Mesendoderm (in vitro differentiated cells): ENCODE results near the gene ERCC5.

Experiments
- DNase-seq: peaks from one replicate; pipeline ENCODE4 v3.0.0; 2013
- H2AK5ac ChIP-seq: 2 replicates; pipeline ENCODE4 v1.6.1; 2013; ENCODE audit warnings: low read length, inconsistent platforms
- H2BK120ac ChIP-seq: 2 replicates; pipeline ENCODE4 v1.6.1; 2013; ENCODE audit warnings: low read depth, mild to moderate bottlenecking, low read length, moderate library complexity, mixed read lengths
- H2BK15ac ChIP-seq: replicated peaks from 2 replicates; pipeline ENCODE4 v1.6.1; 2013; ENCODE audit warnings: low read depth, mild to moderate bottlenecking, moderate library complexity
- H2BK5ac ChIP-seq: 2 replicates; pipeline ENCODE4 v1.6.1; 2013; ENCODE audit warnings: low read length, inconsistent platforms
- H3K18ac ChIP-seq: 2 replicates; pipeline ENCODE4 v1.6.1; 2013; ENCODE audit warnings: mild to moderate bottlenecking, low read length, mixed read lengths
- H3K23ac ChIP-seq: one replicate; pipeline ENCODE4 v1.6.1; 2013; ENCODE audit warnings: low read length
- H3K27ac ChIP-seq: 2 replicates; pipeline ENCODE4 v1.5.1; 2013; ENCODE audit warnings: low read depth, mild to moderate bottlenecking, inconsistent platforms, low read length, moderate library complexity
- H3K27me3 ChIP-seq: 2 replicates; pipeline ENCODE4 v1.6.1; 2013; ENCODE audit warnings: low read length, control low read depth, mild to moderate bottlenecking, inconsistent platforms; ENCODE audit not compliant: insufficient read depth, poor library complexity
- H3K36me3 ChIP-seq: 2 replicates; pipeline ENCODE4 v1.6.1; 2013; ENCODE audit warnings: low read length, inconsistent platforms; ENCODE audit not compliant: control insufficient read depth, insufficient read depth
- H3K4ac ChIP-seq: one replicate; pipeline ENCODE4 v1.6.1; 2013; ENCODE audit warnings: low read depth, mild to moderate bottlenecking, low read length, moderate library complexity
- H3K4me1 ChIP-seq: 2 replicates; pipeline ENCODE4 v1.6.1; 2013; ENCODE audit warnings: low read depth, low read length, inconsistent platforms; ENCODE audit not compliant: control insufficient read depth
- H3K4me2 ChIP-seq: 2 replicates; pipeline ENCODE4 v1.6.1; 2013; ENCODE audit warnings: low read length
- H3K4me3 ChIP-seq: 2 replicates; pipeline ENCODE4 v1.5.1; 2013; ENCODE audit warnings: mild to moderate bottlenecking, low read length
- H3K56ac ChIP-seq: one replicate; pipeline ENCODE4 v1.6.1; 2013; ENCODE audit warnings: low read length
- H3K79me1 ChIP-seq: 2 replicates; pipeline ENCODE4 v1.6.1; 2013; ENCODE audit warnings: low read length, inconsistent platforms
- H3K79me2 ChIP-seq: 2 replicates; pipeline ENCODE4 v1.6.1; 2013; ENCODE audit warnings: mild to moderate bottlenecking, low read length; ENCODE audit not compliant: control insufficient read depth, insufficient read depth
- H3K9ac ChIP-seq: 2 replicates; pipeline ENCODE4 v1.6.1; 2013; ENCODE audit warnings: low read length, inconsistent platforms
- H4K5ac ChIP-seq: one replicate; pipeline ENCODE4 v1.6.1; 2013; ENCODE audit warnings: low read length
- H4K8ac ChIP-seq: one replicate; pipeline ENCODE4 v1.6.1; 2013; ENCODE audit warnings: low read depth, mild to moderate bottlenecking, control low read depth, low read length, moderate library complexity
- WGBS: extraction: QIAGEN DNeasy Blood & Tissue Kit; methylation state at CpG from one replicate; pipeline ENCODE4 v1.1.7; 2013; ENCODE audit warnings: low lambda C conversion rate, missing lambda C conversion rate; ENCODE audit not compliant: insufficient coverage; ENCODE audit errors: extremely low coverage; 5-methylcytosine and 5-hydroxymethylcytosine counted together

Gene ERCC5

GRCh38 chr13:102838273-102838672 is 7.6 kb upstream of the ERCC5 start:
- H2BK5ac ChIP-seq: no peak overlapping the region
- H3K4me3 ChIP-seq: no peak overlapping the region
- no peak overlapping the region for H2AK5ac ChIP-seq
- H3K4me2 ChIP-seq: no peak overlapping the region
- no peak overlapping the region for H3K4ac ChIP-seq
- H3K23ac ChIP-seq: no peak overlapping the region
- H3K9ac ChIP-seq: no peak overlapping the region
- no peaks in the 10 kb centered on the region for H3K4me1 ChIP-seq
- no CpG with 5 or more reads among the region's 1 CpG for WGBS
- DNase-seq: no peak
- H3K27me3 ChIP-seq: no peaks in the 10 kb centered on the region
- no peak overlapping the region for H2BK120ac ChIP-seq
- H3K79me1 ChIP-seq: no peaks in the 10 kb centered on the region
- H3K27ac ChIP-seq: no peak overlapping the region
- H3K18ac ChIP-seq: no peak overlapping the region
- no peak overlapping the region for H3K56ac ChIP-seq
- H3K36me3 ChIP-seq: no peaks in the 10 kb centered on the region
- no peaks in the 10 kb centered on the region for H3K79me2 ChIP-seq
- no peak overlapping the region for H4K5ac ChIP-seq
- no peak overlapping the region for H2BK15ac ChIP-seq
- H4K8ac ChIP-seq: no peak overlapping the region

DNA sequence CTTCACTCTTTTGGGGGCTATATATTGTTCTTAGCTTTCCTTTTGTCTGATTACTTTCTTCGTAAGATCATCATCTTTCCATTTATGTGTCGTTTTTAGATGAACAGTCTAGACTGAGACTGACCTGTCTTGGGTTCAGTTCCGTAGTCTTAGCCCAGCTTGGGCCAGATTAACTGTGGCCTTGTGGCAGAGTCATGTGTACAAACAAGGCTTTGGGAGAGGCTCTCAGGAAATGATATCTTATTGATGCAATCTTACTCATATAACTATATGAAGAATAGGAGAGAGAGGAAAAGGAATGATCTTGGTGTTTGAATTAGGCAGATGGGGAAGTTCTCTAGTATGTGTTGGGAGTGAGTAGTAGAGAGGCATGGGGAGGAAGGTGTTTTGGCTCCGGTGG is 6.8 kb upstream of the ERCC5 start:
- Histone ChIP-seq H2AK5ac (no peak overlapping the region), H3K79me1 (no peaks in the 10 kb centered on the region), H3K27ac (no peak overlapping the region), H2BK5ac (no peak overlapping the region), H2BK15ac (no peak overlapping the region), H3K36me3 (no peaks in the 10 kb centered on the region), H4K5ac (no peak overlapping the region), H4K8ac (no peak overlapping the region), H3K23ac (no peak overlapping the region), H2BK120ac (no peak overlapping the region), H3K4me2 (no peak overlapping the region), H3K4me1 (no peaks in the 10 kb centered on the region), H3K4me3 (no peak overlapping the region), H3K18ac (no peak overlapping the region), H3K56ac (no peak overlapping the region), H3K9ac (no peak overlapping the region), H3K4ac (no peak overlapping the region), H3K79me2 (no peaks in the 10 kb centered on the region), H3K27me3 (no peaks in the 10 kb centered on the region)
- no peak for DNase-seq
- no CpG with 5 or more reads among the region's 4 CpGs for WGBS

GRCh38 chr13:102839462-102839861 is 6.4 kb upstream of the ERCC5 start:
- Histone ChIP-seq H3K4me1 (no peaks in the 10 kb centered on the region), H3K4ac (no peak overlapping the region), H2BK5ac (no peak overlapping the region), H3K27ac (no peak overlapping the region), H3K9ac (no peak overlapping the region), H3K79me1 (no peaks in the 10 kb centered on the region), H2AK5ac (no peak overlapping the region), H3K18ac (no peak overlapping the region), H3K79me2 (no peaks in the 10 kb centered on the region), H4K8ac (no peak overlapping the region), H3K36me3 (no peaks in the 10 kb centered on the region), H2BK120ac (no peak overlapping the region), H3K4me2 (no peak overlapping the region), H3K4me3 (no peak overlapping the region), H3K56ac (no peak overlapping the region), H3K27me3 (no peaks in the 10 kb centered on the region), H2BK15ac (no peak overlapping the region), H3K23ac (no peak overlapping the region), H4K5ac (no peak overlapping the region)
- WGBS: no CpG with 5 or more reads among the region's 5 CpGs
- no peak for DNase-seq

- WGBS: no CpG with 5 or more reads among the region's 13 CpGs
These were observed 573 bp upstream of the ERCC5 start for GRCh38 chr13:102845289-102845629.

GRCh38 chr13:102846261-102847015 is 606 bp downstream of the ERCC5 start:
- Histone ChIP-seq H3K18ac (no peak overlapping the region), H3K4ac (no peak overlapping the region), H3K4me1 (no peaks in the 10 kb centered on the region), H3K23ac (no peak overlapping the region), H3K4me3 (peak overlapping the region; percentile 96), H2BK15ac (no peak overlapping the region), H3K9ac (peak overlapping the region; percentile 62), H4K8ac (peak overlapping the region; percentile 3), H2BK5ac (no peak overlapping the region), H3K4me2 (peak overlapping the region; percentile 79), H4K5ac (no peak overlapping the region), H2AK5ac (no peak overlapping the region), H3K27ac (peak overlapping the region; percentile 47), H3K56ac (peak overlapping the region; percentile 83), H3K79me1 (no peaks in the 10 kb centered on the region), H3K79me2 (no peaks in the 10 kb centered on the region), H3K27me3 (no peaks in the 10 kb centered on the region), H3K36me3 (no peaks in the 10 kb centered on the region), H2BK120ac (no peak overlapping the region)
- 80% methylated on average over 1 of the region's 31 CpGs for WGBS
- DNase-seq: peak; percentile 29

More at GRCh38 chr13:102845289-102845629, 573 bp upstream of the ERCC5 start:
- H3K79me1 ChIP-seq: no peaks in the 10 kb centered on the region
- no peak overlapping the region for H2AK5ac ChIP-seq
- H3K18ac ChIP-seq: no peak overlapping the region
- no peak overlapping the region for H3K23ac ChIP-seq
- peak overlapping the region; percentile 81 for H3K4me2 ChIP-seq
- peak overlapping the region; percentile 5 for H3K4ac ChIP-seq
- no peaks in the 10 kb centered on the region for H3K79me2 ChIP-seq
- H3K4me3 ChIP-seq: peak overlapping the region; percentile 96
- H4K5ac ChIP-seq: no peak overlapping the region
- H3K9ac ChIP-seq: peak overlapping the region; percentile 77
- peak overlapping the region; percentile 43 for H4K8ac ChIP-seq
- peak overlapping the region; percentile 77 for H3K56ac ChIP-seq
- H2BK5ac ChIP-seq: no peak overlapping the region
- no peak overlapping the region for H3K27ac ChIP-seq
- no peaks in the 10 kb centered on the region for H3K27me3 ChIP-seq
- DNase-seq: no peak
- H2BK120ac ChIP-seq: peak overlapping the region; percentile 31
- no peaks in the 10 kb centered on the region for H3K36me3 ChIP-seq
- H3K4me1 ChIP-seq: no peaks in the 10 kb centered on the region
- no peak overlapping the region for H2BK15ac ChIP-seq
